Activated CD4-positive, alpha-beta T cell treated with anti-CD3 and anti-CD28 coated beads for 24 hours (primary cell): ENCODE data around the gene OR2V1.
"Not testable (repeated sequence)": the region's sequence is repeated elsewhere in the genome, so short reads cannot be mapped to it uniquely, and the experiment has no call there.

Source experiments
- DNase-seq, 2 donors: peaks; one replicate each; pipeline ENCODE4 v3.0.0-alpha.2; 2020; ENCODE audit warnings: low read depth in 2 of 2

The OR2V1 gene

GRCh38 chr5:181160152-181160754, 29.3 kb upstream of the OR2V1 start:
- DNase-seq: peak; percentile 69 to 75

DNA sequence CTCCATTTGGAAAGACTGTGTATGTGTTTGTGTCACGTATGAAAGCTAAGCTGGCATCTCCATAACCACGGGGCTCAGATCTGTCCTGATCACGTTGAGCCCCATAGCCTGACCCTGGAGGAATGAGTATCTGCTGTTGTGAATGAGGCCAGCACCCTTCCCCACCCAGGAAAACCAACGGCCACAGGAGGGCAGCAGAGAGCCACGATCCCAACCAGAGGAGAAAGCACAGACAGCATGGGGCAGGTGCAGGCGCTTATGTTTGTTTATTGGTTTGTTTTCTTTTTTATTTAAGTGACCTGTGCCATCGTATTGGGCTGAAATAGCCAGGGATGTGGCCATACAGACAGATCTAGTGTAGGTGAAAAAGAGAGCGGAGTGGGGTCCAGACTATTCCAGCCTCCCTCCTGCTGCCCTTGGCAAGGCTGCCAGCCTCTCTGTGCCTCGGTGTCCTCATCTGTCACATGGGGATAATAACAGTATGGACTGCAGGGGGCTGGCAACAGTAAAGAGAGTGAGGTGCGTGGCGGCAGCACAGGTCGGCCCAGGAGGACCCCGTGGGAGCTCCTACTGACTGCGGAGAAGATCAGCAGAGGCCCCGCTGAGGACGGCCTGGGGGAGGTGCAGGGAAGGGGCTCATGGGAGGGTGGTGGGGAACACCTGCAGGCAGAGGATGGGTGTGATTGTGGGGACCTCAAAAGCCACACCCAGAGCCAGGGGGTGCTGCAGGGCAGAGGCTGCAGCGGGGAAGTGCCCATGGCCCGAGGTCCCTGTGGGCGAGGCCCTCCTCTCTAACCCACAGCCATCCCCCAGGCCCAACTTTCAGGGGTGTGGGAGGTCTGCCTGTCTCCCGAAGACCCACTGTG, 28.6 kb upstream of the OR2V1 start:
- peak; percentile 91 to 96 for DNase-seq

GRCh38 chr5:181158869-181159268, 27.9 kb upstream of the OR2V1 start:
- no peak for DNase-seq

DNA sequence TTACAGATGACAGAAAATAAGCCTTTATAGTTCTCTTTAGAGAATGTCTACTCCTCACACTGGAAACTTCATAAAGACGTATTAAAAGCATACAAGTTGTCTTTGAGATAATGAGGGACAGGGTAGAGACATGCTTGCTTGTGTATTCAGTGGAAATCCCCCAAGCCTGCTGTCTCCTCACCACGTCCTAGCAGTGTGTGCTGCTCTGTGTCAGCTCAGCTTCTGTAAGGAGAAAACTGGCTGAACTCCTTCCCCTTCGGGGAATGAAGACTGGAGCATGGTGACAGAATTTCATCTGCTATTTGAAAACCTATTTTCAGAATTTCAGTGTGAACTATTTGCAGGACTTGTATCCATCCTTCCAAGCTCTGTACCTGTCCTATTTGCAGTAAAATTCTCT, 25.8 kb upstream of the OR2V1 start:
- DNase-seq: no peak

DNA sequence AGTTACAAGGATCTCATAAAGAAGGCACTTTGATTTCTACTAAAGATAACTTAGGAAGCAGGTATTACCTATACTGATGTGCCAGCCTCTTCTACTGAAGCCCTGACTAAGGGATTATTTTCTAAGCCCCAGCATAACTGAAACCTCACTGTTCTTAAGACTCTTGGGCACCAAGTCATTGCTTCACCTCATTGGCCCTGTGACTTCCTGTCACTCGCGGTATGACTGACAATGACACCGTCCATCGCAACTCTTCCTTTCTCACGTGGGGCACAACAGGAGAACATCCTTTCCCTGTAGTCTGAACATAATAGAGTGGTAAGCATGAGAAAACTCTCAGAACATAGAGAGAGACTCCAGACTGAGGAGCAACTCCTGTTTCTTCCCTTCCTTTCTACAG, 22.8 kb upstream of the OR2V1 start:
- DNase-seq: no peak

- DNase-seq: no peak
These were observed 21.4 kb upstream of the OR2V1 start for GRCh38 chr5:181152406-181152805.

DNA sequence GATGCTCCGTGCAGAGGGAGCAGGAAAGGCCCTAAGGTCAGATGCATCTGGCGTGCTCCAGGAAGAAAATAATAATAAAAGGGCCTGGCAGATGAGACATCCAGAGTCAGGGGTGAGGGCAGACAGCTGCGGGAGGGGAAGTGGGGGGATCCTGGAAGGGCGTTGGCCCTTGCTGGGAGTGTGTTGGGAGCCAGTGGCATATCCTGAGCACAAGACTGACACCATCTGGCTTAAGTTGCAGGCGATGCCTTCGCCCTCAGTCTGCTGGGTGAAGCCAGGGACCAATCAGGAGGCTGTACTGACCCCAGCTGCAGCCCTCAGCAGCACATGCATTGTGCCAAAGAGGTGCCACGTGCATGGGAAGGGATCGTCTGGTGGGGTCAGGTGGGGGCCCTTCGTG, 20.2 kb upstream of the OR2V1 start:
- no peak for DNase-seq

DNA sequence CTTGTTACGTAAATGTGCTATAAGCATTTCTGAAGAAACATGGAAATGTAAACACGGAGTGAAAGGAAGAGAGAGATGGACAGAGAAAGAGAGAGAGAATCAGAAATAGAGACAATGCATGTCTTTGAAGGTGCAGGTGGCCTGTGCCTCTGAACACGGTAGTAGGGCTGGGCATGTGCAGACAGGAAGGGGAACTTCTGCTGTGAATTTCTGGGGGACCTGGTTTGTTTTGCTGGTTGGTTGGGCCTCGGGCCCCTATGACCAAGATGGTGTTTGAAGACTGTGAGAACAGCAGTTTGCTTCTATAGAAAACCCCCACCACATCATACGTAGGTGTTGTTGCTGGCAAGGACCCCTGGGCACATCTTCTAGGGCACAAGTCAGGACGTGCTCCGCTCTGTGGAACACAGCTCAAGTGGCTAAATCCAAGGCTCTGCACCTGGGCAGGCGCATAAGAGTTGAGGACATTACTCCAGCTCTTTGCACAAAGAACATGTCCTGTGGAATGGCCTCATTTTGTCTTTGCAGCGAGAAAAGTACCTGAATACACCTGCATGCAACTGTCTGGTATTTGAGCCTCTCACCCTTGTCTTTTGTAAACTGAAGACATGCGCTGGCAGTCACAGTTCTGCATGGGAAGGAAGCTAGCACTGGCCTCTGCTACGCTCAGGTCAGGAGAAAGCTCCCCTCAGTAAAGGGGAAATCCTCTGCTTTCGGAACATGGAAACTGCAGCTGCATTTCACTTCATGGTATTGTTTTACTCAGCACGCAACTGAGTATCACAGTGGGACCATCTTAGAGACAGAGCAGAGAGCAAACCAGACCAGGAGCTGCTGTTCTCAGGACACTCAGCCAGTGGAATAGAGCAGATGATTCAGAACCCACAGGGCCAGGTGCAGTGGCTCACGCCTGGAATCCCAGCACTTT, 19.1 kb upstream of the OR2V1 start:
- DNase-seq: no peak

DNA sequence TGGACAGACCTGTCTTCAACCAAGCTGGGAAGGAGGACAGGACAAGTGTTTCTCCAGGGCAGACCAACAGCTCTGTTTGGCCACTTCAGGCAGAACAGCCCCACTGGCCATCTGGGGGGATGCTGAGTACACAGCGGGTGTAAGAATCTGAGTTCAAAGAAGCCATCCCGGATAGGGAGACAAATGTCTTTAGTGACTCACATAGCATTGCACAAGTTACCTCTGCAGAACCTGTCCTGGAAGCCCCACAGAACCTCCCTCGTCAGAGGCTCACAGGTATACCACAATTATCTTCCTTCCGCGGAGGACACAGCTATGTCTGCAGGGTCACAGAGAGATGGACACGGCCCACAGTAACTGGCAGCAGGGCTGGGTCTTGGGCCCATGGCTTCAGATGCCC, 18.4 kb upstream of the OR2V1 start:
- no peak for DNase-seq

- not testable (repeated sequence) for DNase-seq
These were observed 16.1 kb upstream of the OR2V1 start, which contains the start of gene OR2V2 for GRCh38 chr5:181146927-181147636. Gene OR2V2, plus strand, starts transcription at chr5:181147586. Its CDS starts 7,357 bp downstream, at chr5:181154943.

GRCh38 chr5:181145133-181145532, 14.2 kb upstream of the OR2V1 start:
- DNase-seq: no peak

- no peak for DNase-seq
These were observed 11.1 kb upstream of the OR2V1 start for GRCh38 chr5:181142054-181142453.

- no peak for DNase-seq
These were observed 9.8 kb upstream of the OR2V1 start for GRCh38 chr5:181140766-181141165.

DNA sequence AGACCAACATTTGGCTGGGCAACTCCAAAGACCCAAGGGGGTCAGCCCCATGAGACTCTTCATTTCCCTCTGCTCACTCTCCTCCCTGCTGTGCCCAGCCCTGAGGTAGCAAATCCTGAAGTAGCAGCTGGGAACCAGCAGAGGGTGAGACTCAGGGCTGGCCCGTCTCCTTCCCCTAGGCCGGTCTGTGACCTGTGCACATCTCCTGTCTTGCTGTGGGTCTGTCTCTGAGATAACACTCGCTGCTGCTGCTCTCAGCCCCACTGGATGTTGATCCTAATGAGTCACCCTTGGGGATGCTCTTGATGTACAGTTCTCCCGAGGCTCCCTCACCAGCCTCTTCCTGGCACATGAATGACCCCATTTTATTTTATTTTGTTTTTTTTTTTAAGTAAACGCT, 7.3 kb upstream of the OR2V1 start:
- no peak for DNase-seq

DNA sequence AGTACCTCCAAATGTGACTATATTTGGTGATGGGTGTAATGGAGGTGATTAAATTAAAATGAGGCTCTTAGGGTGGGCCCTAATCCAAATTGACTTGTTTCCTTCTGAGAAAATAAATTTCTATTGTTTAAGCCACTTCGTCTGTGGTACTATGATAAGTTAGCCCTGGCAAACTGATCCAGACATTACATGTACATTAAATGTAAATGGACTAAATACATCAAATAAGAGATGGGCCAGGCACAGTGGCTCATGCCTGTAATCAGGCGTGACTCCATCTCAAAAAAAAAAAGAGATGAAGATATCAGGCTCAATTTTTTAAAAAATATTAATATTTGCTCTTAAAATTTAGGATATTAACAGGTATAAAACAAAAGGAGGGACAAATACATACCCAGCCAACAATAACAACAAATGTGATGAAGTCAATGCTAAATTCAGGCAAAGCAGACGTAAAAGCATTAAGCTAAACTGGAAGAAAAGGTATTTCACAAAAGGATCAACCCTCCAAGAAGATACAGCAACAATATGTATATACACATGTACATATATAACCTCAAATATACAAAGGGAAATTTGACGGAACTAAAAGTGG, 5.5 kb upstream of the OR2V1 start:
- DNase-seq: no peak

DNA sequence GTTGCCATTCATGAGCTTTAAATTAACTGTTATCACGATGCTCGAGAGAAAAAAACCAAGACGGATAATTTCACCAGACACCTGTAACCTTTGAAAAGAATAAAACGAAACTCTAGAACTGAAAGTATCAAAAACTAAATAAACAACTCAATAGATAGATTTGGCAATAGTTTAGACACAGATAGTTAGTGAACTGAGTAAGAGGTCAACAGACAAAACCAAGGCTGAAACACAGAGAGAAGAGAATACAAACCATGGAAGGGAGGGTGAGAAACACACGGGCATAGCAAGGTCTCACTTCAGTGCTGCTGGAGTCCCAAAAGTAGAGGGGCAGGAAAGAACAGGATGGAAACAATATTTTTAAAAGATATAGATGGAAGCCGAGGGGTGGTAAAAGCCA, 3.3 kb upstream of the OR2V1 start:
- DNase-seq: no peak

GRCh38 chr5:181133610-181134231, 2.8 kb upstream of the OR2V1 start:
- DNase-seq: no peak

GRCh38 chr5:181133083-181133482, 2.1 kb upstream of the OR2V1 start:
- no peak for DNase-seq

DNA sequence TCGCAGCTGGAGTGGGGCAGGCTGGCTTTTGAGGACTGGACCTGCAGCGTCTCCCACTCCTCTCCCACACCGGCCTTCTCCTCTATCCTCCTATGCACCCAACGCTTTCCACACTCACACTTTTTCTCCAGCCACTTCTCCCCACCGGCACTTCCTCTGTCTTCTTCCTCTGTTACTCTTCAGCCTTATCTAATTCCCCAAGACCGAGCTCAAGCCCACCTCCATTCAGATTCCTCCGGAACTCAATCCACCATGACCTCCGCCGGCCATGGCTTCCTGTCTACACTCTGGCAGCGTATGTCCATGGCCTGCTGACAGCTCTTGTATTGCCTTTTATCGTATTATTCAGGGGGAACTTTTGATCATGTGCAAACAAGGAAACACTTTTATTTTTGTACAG, 545 bp upstream of the OR2V1 start:
- no peak for DNase-seq

GRCh38 chr5:181130081-181130480, 888 bp downstream of the OR2V1 start:
- DNase-seq: not testable (repeated sequence)

DNA sequence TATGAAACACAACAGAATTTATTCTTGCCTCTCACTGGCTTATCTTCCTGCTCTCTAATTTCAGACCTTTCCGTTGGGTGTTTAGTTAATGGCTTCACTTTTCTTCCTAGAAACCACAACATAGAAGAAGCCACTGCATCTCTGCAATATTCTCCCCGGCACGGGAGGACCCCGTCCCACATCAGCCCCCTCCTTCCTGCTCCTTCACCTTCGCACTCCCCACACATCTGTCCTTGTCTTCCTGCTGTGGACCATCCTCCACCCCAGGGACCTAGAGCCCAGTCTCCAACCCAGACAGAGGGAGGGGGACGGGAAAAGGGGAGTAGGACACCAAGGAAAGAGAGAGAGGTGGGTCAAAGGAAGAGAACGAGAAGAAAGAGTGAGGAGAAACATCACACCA, 1.4 kb downstream of the OR2V1 start:
- no peak for DNase-seq
